NCI-H2227 (cell line): ENCODE results near the gene MRPS5.

Experiments
- DNase-seq: peaks from one replicate; lab custom pipeline; 2025; ENCODE audit not compliant: unreplicated experiment; lab: John Stamatoyannopoulos, UW

MRPS5 gene

GRCh38 chr2:95091885-95092555 is 29.6 kb downstream of the MRPS5 start:
- no peak for DNase-seq

GRCh38 chr2:95087379-95087778 is 34.2 kb downstream of the MRPS5 start:
- no peak for DNase-seq

DNA sequence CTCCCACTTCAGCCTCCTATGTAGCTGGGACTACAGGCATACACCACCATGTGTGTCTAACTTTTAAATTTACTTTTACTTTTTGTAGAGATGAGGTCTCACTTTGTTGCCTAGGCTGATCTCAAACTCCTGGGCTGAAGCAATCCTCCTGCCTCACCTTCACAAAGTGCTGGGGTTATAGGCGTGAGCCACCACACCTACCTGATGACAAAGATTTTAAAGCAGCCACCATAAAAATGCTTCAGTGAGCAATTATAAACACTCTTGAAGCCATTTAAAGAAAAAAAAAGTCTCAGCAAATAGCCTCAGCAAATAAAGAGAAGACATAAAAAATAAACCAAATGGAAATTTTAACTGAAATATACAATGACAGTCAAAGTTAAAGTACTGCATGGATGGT is 35.6 kb downstream of the MRPS5 start:
- no peak for DNase-seq

DNA sequence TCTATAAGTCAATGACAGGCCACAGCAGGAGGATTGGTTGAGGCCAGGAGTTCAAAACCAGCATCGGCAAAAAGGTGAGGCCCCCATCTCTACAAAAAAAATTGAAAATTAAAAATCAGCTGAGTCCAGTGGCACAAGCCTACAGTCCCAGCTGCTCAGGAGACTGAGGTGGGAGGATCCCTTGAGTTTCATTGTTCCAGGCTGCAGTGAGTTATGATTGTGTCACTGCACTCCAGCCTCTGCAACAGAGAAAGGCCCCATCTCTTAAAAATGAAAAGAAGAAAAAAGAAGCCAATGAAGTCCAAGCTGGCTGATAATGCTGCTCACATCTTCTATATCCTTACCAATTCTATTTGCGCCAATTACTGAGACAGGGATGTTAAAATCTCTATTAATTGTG is 39.1 kb downstream of the MRPS5 start:
- DNase-seq, result no peak

DNA sequence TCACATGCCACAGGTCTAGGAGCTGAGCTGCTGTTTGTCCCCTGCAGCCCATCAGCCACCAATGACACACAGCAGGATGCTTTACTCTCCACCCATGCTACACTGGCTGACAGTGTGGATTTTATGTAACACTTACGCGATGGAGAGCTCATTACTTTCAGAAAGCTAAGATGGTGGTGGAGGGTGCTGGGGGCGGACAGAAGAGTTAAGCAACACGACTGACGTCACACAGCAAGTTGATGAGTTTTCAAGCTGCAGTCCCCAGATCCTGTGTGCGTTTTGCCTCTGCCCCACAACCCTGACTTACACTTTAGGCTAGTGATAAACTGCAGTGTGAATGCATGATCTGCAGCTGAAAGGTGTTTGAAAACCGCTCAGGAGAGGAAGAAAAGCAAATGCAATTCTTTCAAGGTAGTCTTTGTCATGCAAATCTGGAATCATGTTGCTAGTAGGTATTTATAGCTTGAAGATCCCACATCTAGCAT is 42.4 kb downstream of the MRPS5 start:
- DNase-seq, result no peak

- DNase-seq, result no peak
Measured at GRCh38 chr2:95077861-95078603, 43.6 kb downstream of the MRPS5 start.

- DNase-seq, result no peak
Measured at GRCh38 chr2:95077530-95077825, 44.1 kb downstream of the MRPS5 start.

DNA sequence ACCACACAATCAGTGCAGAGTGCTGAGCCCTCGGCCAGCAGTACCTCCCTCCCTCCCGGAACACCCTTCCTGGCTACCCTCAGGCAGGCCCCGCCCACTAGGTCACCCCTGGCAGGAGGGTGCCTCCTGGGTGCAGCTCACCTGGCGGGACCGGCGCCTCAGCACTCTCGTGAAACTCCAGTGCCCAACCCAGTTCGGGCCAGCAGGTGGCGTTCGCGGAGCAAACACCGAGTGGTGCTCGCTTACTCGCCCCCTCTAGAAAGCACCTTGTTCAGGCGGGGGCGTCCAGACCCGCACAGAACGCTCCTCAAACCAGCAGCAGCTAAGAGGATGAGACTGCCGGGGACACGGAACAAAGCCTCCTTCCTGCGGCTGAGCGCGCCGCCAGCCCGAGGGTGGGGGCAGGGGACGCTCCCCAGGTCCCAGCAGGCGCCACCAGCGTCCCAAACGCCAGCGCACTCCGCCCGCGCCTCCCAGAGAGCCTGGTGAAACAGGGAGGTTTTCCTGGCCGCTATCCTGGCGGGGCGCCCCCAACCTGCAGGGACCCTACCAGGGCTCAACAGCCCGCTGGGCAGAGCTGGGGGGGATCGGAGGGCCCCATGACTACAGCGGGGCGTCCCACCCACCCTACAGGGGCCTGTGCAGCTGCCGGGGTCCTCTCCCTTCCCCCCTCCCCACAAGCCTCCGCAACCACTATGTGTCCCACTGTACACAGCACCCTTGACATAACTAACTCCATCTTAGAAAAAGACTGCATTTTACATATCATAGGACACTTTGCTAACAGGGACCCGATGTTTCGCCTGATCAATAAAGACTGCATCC is 44.7 kb downstream of the MRPS5 start:
- peak; percentile 89 for DNase-seq

- no peak for DNase-seq
Measured at GRCh38 chr2:95075440-95076132, 46.0 kb downstream of the MRPS5 start.

DNA sequence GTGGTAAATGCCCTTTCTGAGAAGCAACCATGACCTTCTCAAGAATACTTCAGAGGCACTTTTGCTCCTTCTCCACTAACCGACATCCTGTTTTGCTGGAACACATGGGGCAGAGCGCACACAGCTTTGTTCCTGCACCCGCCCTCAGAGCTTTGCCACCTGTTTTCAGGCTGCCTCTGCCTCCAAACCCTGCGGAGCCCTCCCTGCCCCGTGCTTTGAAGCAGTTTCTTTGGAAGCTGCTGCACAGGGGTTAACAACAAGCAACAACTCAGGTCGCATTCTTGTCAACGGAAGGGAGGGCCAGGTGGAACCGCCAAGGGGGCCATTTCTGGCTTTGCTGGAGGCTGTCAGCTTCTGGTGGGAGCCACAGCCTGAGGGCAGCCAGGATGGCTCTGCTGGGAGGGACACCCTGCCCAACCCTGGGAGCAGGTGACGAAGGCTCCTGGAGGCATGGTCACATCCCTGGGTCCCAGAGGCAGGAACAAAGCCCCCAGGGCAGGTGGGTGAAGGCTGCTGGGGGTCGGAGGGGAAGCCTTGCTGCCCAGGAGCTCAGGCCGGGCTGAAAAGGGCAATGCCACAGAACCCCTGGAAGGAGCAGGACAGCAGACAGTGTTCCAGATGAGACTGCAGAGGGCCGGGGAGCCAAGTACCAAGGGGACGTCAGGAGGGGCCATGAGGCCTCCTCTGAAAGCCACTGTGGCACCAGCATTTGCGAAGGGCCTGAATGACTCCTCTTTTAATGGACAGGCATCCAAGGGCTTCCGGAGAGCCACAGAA is 46.8 kb downstream of the MRPS5 start:
- DNase-seq, result no peak

- no peak for DNase-seq
Measured at GRCh38 chr2:95073856-95074662, 47.5 kb downstream of the MRPS5 start.

- no peak for DNase-seq
Measured at GRCh38 chr2:95072424-95072823, 49.2 kb downstream of the MRPS5 start.

DNA sequence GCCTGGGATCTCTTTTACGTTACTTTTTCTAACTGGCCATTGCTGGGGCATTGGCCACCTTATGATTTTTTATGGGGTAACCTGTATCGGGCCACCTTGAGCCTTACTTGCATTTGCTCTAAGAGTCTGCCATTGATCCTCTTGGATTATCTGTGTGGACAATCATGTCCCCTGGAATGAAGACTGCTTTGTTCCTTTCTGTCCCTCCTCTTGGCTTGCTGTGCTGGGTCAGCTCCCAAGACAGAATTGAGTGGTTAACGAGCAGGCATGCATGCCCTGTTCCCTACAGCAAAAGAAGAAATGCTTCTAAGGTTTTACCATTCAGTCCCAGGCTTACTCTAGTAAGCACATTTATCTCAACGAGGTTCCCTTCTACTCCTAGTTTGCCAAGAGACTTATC is 49.8 kb downstream of the MRPS5 start:
- DNase-seq, result no peak

GRCh38 chr2:95069465-95069864 is 52.1 kb downstream of the MRPS5 start:
- no peak for DNase-seq

DNA sequence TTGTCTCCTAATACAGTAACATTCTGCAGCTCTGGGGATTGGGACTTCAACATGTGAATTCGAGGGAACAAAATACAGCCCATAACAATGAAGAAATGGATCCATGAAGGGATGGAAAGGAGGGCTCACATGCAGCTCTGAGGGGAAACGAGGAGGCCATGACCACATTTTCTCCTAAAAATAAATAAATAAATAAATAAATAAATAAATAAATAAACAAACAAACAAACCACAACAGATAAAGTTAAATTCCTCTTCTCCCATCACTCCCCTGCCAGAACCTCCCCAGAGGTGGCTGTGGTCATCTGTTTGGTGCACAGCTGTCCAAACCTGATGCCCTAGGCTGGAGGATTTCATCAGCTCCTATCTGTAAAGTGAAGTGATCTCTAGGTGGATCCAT is 53.4 kb downstream of the MRPS5 start:
- DNase-seq, result no peak

DNA sequence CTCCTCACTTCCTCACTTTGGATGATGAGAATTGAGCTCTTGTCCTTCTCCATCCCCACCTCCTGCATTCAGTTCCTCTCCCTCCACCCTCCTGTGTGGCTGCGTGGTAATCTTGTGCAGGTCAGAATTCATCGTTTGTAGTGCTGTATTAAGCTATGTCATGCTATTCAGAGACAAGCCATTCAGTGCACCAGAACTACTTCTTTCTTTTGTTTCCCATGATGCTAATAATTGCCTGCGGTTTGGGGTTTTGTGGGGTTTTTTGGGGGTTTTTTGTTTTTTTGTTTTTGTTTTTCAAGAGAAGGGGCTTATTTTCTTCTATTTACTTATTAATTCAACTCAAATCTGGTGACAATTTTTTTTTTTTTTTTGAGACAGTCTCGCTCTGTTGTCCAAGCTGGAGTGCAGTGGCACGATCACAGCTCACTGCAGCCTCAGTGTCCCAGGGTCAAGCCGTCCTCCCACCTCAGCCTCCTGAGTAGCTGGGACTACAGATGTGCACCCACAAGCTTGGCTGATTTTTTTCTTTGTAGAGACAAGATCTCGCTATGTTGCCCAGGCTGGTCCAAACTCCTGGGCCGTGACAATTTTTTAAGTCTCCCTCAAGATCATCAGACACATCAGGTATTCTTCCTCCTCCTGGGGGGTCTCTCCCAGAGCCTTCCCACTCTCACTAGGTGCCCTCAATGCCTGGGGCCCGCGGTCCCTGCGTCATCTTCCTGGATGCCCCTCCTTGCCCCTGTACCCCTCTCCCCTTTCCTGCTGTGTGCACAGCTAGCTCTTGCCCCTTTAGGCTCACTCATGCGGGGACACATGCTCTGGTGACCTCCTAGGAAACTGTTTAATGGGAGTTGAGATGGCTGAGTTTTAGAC is 58.3 kb downstream of the MRPS5 start:
- DNase-seq, result no peak

DNA sequence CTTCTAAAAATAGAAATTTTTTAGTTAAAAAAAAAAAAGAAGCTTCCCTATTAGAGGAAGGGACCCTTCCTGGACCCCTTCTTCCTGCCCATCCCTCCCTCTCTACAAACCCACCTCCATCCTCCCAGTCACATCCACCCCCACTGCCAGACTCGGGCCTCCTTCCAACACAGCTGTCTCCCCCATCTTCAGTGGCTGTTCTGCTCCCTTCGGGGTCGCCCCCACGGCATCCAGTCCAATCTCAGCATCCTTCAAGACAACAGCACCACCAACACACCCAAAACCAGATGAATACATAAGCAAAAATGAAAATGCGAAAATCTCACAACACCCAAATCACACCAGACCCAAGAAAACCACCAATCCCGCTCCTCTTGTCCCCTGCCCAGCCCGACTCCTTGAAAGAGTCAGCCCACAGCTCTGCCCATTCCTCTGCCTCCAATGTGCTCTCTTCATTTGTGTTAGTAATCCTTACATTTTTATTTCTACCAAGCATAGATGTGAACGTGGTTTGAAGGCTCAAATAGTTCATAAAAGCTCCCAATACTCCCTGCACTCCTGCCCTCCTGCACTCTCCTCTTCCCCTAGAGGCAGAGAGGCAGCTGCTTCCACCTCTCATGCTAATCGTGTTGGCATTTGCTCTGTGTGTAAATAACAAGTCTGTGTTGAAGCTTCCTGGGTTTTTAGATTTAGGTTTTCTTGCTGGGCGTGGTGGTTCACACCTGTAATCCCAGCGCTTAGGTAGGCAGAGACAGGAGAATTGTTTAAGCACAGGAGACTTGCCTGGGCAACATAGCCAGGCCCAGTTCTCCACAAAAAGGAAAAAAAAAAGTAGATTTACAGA is 59.1 kb downstream of the MRPS5 start:
- no peak for DNase-seq

GRCh38 chr2:95061601-95062183 is 59.9 kb downstream of the MRPS5 start:
- DNase-seq, result no peak
